GM19025 (cell line): ENCODE measurements around the gene LRRC8C.
"Not testable (repeated sequence)": the region's sequence is repeated elsewhere in the genome, so short reads cannot be mapped to it uniquely, and the experiment has no call there.

Experiments used
- ATAC-seq: cut with Tn5 transposase; IDR thresholded peaks from one replicate; pipeline ENCODE4 v1.9.1; 2021; ENCODE audit warnings: mild to moderate bottlenecking, low read depth, moderate library complexity; ENCODE audit not compliant: unreplicated experiment

Gene LRRC8C

GRCh38 chr1:89701746-89702241 is 68.9 kb downstream of the LRRC8C start:
- no peak for ATAC-seq

- ATAC-seq: no peak
These were observed 69.7 kb downstream of the LRRC8C start for GRCh38 chr1:89702520-89703045.

- ATAC-seq: no peak
These were observed 70.5 kb downstream of the LRRC8C start for GRCh38 chr1:89703469-89703868.

GRCh38 chr1:89704014-89704413 is 71.1 kb downstream of the LRRC8C start:
- ATAC-seq: no peak

GRCh38 chr1:89704885-89705284 is 72.0 kb downstream of the LRRC8C start:
- not testable (repeated sequence) for ATAC-seq

GRCh38 chr1:89705901-89706699 is 73.2 kb downstream of the LRRC8C start:
- ATAC-seq: peak; percentile 69

DNA sequence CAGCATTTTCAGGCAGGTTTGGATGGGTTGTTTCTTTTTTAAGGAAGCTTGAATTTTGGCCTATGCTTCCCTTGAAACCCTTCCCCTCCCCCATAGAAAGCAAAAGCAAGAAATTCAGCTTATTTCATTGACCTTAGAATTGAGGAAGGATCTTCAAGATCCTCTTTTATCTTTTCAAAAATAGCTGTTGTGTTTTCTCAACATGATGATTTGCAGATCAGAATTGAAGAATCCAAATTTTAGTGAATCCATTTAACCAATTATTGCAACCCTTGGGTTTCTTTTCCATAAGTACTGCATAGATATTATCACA is 73.7 kb downstream of the LRRC8C start:
- peak; percentile 19 for ATAC-seq

DNA sequence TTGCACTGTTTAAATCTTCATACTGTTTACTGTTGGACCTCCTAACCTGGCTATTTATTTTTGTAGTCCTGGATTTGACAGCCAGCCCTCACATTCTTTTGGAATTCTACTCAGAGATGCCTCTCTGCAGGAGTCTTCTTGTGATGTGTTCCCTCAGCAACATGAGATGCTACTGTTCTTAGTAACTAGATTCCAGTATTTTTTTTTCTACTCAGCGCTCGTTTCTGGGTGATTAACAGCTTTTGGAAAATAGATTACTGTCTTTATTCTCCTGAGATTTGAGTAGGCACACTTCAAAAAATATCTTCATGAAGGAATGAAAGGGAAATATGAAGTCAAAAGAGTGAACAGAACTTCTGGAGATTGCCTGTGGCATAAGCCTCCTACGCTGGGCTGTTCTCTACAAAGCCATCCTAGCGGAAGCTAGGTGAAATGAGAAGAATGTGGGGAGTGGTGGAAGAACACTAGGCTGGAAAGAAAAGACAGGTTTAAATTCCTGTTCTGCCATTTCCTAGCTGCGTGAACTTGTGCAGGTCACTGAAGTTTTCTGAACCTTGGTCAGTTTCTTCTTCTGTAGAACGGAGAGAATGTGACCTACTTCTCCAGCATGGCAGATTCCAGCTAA is 75.9 kb downstream of the LRRC8C start:
- no peak for ATAC-seq

DNA sequence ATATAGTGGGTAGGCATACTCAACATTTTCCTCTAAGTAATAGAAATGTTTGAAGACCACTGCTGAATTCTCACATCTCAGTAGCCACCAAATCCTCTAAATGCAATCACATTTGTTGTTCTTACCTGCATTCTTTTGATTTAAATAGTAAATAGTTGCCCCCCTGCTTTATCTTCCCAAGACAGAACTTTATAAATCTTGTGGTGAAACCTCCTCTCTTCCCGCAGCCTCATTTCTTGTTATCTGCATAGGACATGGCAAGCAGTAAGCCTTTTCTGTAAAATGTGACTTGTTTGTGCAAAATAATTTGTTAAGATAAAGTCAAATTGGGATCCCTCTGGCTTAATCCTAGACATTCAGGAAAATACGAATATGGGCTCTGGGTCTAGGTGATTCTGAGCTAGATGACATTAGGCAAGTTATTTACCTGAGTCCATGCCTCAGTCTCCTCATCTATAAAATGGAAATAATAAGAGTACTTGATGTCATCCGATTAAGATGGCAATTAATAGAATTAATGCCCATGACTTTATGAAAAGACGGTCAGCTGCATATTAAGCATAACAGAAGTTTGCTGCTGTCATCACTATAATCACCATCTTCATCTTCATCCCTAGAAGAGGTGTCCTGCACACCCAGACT is 77.7 kb downstream of the LRRC8C start:
- ATAC-seq: no peak

GRCh38 chr1:89711140-89711778 is 78.3 kb downstream of the LRRC8C start:
- ATAC-seq: no peak

DNA sequence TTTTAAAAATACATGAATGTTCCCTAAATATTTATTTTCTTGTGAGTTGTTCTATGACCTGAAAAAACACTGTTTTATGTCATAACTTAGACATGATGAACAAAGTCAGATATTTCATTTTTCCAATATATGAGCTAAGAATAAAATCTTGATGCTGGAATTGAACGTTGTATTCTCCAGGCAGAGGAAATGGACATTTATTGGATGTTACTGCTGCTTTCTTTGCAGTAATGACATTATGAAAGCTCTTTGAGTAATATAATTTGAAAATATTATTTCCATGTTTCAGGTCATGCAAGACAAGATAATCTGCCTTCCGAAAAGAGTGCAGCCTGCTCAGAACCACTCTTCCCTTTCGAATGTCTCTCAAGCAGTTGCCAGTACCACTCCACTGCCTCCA is 79.5 kb downstream of the LRRC8C start:
- ATAC-seq: no peak

DNA sequence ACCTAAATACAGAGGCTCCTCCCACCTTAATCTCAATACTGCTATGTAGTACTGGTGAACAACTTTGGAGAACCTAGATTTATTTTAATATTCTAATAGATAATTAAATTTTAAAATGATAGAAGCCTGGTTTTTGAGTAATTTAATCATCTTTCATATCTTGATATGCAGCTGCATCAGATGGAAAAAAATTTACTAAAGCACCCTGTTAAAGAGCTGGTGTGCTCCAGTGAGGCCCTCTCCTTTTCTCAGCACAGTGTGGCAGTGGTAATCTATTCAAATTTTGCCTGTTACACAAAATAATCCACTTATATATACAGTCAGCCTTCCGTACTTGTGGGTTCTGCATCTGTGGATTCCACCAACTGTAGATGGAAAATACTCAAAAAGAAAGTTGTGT is 82.8 kb downstream of the LRRC8C start:
- ATAC-seq: no peak

DNA sequence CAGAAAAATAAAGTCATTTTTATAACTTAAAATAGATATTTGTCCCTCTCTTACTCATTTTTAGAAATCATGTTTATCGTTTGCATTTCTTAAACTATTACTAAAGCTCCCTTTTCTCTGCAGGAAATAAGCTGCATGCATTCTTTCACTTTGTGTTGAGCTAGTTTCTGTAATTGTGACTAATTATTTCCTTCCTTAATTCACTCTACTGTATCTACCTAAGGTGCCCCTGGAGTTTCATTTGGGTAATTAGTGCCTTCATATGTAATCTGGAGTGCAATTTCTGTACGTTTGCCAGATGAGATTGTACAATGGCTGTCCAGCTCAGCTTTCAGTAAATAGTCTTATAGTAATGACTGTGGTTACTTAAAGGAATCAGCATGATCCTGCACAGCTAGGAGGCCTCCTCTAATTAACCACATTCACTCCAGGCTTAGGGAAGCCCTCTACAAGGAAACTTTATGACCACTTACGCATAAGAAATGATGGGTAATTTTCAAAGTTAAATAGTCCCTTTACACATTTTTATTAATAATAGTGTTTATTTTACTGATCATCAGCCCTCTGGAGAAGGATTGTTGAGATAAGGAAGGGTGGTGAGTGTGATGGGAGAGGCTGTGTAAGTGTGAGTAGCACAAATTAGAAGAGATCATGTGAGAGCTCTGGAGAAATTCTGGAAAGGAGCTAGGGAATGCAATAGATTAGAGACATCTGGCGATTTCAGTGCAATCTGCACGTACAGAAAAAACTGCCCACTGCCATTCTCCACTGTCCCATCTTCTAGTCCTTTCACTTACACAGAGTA is 86.8 kb downstream of the LRRC8C start:
- ATAC-seq: peak; percentile 79

DNA sequence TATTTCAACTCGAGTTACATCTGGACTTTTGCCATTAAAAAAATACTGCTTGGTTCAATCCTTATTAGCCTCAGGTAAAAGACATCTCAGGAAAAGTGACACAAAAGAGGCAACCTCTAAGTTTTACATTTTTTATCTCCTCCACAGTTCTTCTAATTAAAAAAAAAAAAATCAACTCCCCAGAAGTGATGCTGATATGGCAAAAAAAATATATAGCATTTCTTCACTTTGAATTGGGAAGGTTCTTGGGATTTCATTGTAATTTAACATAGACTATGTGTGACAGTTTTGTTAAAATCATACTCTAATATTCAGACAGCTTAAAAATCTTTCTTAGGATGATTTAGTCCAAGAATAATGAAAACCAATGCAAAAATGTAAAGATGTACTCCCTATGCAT is 87.9 kb downstream of the LRRC8C start:
- ATAC-seq: no peak

- no peak for ATAC-seq
These were observed 88.4 kb downstream of the LRRC8C start for GRCh38 chr1:89721351-89721750.

- no peak for ATAC-seq
These were observed 90.2 kb downstream of the LRRC8C start for GRCh38 chr1:89723144-89723543.

DNA sequence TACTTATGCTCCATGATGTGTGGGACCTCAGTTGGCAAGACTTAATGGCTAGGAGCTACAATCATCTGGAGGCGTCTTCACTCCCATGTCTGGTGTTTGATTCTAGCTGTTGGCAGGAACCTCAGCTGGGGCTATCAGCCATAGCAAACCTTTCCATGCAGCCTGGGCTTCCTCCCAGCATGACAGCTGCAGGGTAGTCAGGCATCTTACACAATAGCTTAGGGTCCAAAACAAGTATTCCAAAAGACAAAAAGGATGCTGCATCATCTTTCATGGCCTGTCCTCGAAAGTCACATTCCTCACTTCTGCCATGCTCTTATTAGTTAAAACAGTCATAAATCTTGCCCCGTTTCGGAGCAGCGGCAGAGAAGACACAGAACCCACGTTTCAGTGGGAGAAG is 90.9 kb downstream of the LRRC8C start:
- ATAC-seq: no peak

DNA sequence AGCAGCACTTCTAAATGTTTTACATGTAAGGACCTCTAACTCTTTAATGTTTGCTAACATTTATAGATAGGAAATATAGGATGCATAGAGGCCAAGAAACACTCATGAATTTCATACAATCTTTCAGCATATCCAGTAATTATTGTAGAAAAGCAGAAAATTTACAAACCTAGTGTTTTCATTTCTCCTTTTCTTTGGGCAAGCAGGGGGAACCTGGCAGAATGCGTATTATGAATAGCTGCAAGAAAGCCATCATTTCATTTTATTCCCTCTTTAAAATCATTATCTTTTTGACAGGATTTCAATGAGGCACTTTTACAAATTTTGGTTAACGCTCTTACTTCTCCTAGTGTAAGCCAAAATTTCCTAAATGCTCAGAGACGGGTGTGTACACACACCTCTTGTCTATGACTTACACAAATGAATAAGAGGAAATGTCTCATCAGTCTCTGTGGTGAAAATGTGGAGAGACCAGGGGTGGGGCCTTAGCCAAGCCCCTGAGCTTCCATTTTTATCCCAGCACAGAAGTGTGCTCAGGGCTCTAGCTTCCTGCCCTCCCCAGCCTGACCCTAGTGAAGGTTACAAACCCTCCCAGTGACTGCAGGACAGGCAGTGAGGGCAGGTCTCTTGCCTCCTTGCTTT is 91.6 kb downstream of the LRRC8C start:
- no peak for ATAC-seq

- no peak for ATAC-seq
These were observed 92.1 kb downstream of the LRRC8C start for GRCh38 chr1:89725011-89725370.

GRCh38 chr1:89725631-89726030 is 92.7 kb downstream of the LRRC8C start:
- ATAC-seq: no peak
